HG03064 (cell line): ENCODE results near the gene BAK1.
A peak's percentile ranks its signal among the peaks of the same experiment; 100 is the strongest.

Experiments
- ATAC-seq: cut with Tn5 transposase; IDR thresholded peaks from one replicate; pipeline ENCODE4 v1.9.1; 2021; ENCODE audit warnings: low read depth; ENCODE audit not compliant: unreplicated experiment

The BAK1 gene

GRCh38 chr6:33589392-33589730 is 9.3 kb upstream of the BAK1 start:
- ATAC-seq: no peak

GRCh38 chr6:33588894-33589293 is 8.8 kb upstream of the BAK1 start:
- ATAC-seq: no peak

GRCh38 chr6:33587529-33587928 is 7.5 kb upstream of the BAK1 start:
- no peak for ATAC-seq

DNA sequence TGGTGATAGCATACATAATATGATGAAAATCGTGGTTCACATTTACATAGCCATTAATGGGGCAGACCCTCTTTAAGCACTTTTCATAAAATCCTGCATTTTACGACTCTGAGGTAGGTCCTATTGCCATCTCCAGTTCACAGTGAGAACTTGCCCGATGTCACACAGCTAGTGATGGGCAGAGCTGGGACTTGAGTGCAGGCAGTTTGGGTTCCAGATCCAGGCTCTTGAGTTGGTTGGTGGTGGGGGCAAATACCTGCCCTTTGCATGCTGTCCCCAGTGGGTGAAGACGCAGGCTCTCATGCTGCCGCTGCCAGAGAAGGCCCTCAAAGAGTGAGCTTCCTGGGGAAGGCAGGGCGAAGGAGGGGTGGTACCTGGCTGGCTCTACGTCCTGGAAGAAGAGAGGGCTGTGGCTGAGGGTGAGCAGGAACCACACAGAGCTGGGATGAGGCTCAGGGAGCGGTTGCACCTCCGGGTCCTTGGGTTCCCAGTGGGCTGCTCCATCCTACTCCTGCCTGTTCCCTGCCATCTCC is 6.1 kb upstream of the BAK1 start:
- no peak for ATAC-seq

DNA sequence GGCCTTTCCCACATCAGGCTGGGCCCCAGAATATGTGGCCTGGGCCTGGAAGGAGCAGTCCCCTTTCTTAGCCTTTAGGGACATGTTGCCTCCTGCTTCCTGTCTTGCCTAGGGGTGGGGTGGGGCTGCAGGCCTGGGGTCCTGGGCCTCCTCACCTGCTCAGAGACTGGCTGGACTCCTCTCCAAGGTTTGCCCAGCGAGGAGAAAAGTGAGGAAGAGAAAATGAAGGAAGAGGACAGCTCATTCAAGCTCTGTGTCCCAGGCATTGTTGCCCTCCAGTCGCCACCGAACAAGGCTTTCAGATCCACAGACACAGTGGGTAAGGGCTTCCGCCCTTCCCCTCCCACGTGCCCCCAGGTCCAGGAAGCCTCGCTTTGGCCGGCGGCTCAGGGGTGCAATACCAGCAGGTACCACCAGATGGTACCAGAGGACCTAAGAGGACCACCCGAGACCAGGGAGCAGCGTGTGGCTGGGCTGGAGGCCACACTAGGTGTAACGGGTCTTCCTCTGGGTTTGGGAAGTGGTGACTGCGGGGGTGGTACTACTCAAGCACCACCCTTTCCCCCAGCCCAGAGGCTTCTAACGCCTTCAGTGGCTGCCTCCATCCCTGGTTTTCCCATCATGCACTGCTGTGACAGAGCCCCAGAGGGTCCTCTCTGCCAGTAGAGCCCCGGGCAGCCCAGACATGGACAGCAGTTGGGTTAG is 5.5 kb upstream of the BAK1 start:
- no peak for ATAC-seq

DNA sequence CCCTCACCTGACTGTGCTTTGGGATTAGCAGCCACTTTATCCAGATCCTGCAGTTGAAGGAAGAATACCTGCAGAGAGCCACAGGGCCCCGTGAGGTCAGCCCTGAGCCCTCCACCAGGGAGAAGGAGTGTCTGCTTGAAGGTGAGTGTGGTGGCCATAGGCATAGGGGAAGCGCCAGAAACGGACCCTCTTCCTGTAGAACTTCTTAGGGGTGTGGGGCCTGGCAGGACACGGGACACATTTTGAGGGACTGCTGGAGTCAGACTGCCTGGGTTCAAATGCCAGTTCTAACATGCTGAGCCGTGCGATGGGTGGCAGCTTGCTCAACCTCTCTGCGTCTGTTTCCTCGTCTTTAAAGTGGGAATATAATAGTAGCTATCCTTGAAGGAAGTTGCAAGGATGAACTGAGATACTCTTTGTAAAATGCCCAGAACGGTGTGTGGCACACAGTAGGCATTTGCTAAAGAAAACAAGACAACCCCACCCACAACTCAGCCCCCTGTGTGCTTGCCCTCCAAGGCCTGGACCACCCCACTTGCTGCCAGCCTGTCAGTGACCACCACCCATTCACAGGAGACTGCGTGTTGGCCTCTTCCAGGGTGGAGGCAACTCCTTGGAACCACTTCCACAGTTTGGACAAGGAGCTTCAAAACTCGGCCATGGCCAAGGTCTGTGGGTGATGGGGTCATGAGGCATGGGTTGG is 4.8 kb upstream of the BAK1 start:
- ATAC-seq: no peak

GRCh38 chr6:33583591-33584155 is 3.6 kb upstream of the BAK1 start:
- ATAC-seq: no peak

DNA sequence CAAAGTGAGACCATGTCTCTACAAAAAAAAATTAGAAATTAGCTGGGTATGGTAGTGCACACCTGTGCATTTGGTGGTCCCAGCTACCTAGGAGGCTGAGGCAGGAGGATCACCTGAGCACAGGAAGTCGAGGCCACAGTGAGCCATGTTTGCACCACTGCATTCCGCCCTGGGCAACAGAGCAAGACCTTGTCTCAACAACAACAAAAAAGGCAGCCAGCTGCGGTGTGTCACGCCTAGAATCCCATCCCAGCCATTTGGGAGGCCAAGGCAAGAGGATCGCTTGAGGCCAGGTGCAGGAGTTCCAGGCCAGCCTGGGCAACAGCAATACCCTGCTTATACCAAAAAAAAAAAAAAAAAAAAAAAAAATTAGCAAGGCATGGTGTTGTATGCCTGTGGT is 1.1 kb upstream of the BAK1 start:
- ATAC-seq: no peak

DNA sequence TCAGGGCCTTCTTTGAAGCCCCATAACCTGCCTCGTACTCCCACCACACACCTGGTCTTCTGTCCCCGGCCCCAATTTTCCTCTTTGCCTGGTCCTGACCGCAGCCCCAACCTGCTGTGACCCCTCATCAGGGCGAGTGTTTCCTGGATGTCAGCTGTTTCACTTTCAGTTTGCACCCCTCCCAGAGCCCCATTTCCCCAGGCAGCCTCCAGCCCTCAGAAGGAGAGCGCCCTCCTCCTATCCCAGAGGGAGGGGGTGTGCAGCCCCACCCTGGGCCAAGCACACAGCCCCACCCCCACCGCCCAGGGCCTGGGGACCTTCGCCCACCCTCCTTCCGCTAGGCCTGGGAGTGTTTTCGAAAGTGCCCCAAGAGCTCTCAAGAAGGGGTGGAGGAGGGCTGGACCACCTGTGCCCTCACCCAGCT is 1.5 kb downstream of the BAK1 start:
- ATAC-seq: no peak

DNA sequence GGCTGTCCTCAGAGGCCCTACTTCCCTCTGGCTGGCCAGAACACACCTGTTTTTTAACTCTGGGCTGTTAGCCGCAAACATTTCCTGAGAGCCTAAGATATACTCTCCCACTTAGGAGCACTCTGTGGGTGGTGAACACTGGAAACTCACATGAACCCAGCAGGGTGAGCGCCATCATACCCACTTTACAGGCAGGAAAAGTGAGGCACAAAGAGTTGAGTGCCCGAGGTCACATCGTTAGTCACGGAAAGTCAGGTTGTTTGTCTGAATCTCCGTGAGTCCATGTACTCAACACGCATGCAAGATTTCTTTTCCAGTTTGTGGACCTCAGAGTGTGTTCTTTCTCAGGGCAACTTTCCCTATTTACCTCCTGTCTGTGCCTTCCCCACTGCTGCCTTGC is 1.9 kb downstream of the BAK1 start:
- no peak for ATAC-seq

DNA sequence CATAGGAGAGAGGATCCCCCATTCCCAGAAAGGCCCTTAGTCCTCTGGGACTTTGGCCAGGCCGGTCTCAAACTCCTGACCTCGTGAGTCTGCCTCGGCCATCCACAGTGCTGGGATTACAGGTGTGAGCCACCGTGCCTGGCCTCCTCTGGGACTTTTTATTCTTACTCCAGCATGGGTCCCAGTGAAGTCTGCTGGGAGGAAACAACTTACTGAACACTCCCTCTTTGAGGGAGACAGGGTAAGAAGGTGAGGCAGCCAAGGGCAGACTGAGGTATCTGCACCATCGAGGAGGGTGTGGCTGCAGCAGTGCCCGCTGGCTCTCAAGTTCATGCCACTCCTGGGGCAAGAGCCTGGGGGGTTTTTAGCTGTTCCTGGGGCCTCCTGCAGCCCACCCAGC is 2.4 kb downstream of the BAK1 start:
- ATAC-seq: no peak

DNA sequence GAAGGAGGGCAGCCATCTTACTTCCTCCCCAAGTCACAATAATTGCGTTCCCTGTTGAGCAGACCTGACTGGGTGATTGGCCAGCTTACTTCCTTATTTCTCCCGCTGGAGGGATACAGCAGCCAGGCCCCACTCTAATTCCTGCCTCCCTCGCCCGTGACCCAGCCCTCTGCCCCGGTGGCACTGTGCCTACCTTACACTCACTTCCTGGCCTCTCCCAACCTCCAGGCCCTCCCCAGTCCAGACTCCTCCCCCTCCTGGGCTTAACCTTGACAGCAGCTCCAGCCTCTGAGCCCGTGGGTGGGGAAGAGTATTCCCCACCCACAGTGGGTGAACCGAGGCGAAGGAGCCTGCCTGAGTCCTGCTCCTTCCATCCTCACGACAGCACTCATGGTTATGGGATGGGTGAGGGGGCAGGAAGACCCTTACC is 3.0 kb downstream of the BAK1 start:
- ATAC-seq: no peak

DNA sequence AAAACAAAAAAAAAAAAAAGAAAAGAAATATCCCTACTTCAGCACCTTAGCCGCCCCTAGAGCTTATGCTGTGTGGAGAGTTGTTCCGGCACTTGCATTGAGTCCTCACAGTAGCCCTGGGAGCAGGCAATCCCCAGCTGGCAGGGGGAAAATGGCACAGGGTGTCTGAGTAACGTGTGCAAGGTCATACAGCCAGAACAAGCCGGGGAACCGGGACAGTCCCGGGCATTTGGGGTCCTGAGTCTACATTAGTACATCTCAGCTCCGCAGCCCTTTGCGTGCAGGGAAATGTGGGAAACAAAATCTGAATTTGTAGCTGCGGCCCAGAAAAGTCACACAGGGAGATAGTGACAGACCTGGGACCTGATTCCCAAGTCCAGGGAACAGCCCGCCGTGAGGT is 3.4 kb downstream of the BAK1 start:
- ATAC-seq: no peak

GRCh38 chr6:33575211-33575610 is 4.9 kb downstream of the BAK1 start:
- ATAC-seq: no peak

- no peak for ATAC-seq
Measured at GRCh38 chr6:33571637-33572316, 8.3 kb downstream of the BAK1 start.

GRCh38 chr6:33570806-33571636 is 9.1 kb downstream of the BAK1 start:
- ATAC-seq: peak; percentile 76

GRCh38 chr6:33568826-33569570 is 11.1 kb downstream of the BAK1 start:
- ATAC-seq: no peak

- ATAC-seq: no peak
Measured at GRCh38 chr6:33567836-33568235, 12.2 kb downstream of the BAK1 start.

- no peak for ATAC-seq
Measured at GRCh38 chr6:33566182-33567084, 13.6 kb downstream of the BAK1 start.
